GM18517 (cell line): Measurements from ENCODE around the gene ANKRD27.
A peak's percentile ranks its signal among the peaks of the same experiment; 100 is the strongest.

Experiments
- ATAC-seq: cut with Tn5 transposase; IDR thresholded peaks from one replicate; pipeline ENCODE4 v1.9.1; 2021; ENCODE audit warnings: mild to moderate bottlenecking, moderate library complexity; ENCODE audit not compliant: unreplicated experiment

The ANKRD27 gene

DNA sequence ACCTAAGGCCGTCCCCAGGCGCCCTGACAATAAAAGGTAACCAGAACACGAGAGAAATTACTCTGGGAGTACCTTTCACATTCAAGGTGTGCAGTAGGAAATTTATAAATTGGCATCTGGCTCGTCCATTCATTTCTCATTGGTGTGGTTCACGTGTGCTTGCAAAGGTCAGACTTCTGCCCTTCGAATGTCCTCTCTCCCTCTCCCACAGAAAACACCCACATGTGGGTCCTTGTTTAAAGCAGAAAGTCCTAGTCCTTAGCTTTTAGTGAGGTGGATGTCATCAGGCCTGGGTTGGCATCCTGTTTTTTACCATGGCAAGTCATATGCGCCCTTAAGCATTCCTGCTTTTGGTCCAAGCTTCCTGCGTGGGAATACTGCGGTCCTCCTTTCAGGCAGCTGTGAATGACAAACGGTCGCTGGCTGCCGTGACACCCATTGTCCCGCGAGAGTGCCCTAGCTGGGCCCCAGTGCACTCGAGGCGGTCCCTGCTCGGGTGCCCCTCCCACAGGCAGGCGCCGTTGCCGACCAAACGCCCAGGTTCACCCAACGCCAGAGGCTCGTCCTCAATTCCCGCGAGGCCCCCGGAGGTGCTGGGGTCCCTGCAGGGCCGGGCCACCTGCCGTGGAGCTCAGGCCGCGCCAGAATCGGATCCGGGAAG lies 16.4 kb upstream of the ANKRD27 start, which contains the start of gene NUDT19:
Gene NUDT19, plus strand, starts transcription at position 531 of the 661 bp plus-strand sequence. CDS start 140 bp downstream, outside the sequence.
- peak; percentile 80 for ATAC-seq

DNA sequence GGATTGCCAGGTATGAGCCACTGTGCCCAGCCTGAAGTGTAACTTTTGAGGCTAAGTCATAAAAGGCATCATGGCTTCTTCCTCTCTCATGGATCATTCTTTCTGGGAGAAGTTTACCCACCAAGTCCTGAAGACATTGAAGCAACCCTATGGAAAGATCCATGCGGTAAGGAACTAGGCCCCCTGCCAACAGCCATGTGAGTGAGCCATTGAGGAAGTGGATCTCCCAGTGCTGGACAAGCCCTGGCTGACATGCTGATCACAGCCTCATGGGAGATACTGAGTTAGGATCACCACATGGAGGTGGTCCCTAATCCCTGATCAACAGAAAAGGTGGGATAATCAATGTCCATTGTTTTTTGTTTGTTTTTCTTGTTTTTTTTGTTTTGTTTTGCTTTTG lies 13.3 kb upstream of the ANKRD27 start:
- ATAC-seq, result no peak

DNA sequence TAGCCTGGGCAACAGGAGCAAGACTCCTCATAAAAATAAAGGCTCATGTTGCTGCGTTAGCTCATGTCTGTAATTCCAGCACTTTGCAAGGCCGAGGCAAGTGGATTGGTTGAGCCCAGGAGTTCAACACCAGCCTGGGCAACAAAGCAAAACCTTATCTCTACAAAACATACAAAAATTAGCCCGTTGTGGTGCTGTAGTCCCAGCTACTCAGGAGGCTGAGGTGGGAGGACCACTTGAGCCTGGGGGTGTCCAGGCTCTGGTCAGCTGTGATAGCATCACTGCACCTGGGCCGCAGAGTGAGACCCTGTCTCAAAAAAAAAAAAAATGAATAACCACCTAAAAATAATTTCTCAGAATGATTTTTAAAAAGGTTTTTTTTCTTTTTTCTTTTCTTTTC lies 12.7 kb upstream of the ANKRD27 start:
- no peak for ATAC-seq

DNA sequence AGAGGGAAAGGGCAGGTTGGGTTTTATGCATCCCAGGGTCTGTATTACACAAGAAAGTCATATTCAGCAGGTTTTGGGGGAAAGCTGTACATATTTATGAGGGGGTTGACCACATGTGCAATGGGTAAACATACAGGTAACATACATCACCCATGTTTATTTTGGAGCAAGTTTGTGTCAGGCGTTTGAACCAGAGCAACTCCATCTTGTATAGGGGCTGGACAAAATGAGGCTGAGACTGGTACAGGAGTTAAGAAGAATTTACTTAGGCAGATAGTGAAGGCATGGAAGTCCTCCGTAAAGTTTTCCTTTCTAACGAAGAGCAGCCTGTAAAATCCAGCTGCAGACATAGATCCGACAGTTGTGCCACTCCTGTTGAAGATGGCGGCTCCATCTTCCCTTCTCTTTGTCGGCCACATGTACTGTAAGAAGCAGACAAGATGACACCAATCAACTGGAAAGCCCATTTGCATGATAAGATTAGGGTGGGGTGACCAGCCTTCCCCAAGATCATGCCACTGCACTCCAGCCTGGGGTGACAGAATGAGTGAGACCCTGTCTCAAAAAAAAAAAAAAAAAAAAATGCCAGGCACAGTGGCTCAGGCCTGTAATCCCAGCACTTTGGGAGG lies 12.0 kb upstream of the ANKRD27 start:
- ATAC-seq, result no peak

DNA sequence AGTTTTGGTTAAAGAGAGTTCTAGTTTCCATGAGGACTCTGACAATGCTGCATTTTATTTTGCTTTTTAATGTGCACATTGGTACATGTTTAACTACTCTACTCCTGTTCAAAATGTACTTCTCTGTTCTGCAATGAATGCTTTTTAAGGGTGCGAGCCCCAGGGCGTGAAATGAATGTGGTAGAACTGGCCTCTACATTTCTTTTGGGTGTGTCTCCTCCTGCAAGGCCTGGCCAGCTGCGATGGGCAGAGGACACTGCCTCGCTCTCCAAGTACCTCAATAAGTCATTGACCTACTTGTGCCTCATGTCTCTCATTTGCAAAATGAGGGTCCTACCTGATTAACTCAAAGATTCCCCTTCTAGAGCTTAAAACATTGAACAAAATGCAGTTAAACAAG lies 7.3 kb upstream of the ANKRD27 start:
- no peak for ATAC-seq

DNA sequence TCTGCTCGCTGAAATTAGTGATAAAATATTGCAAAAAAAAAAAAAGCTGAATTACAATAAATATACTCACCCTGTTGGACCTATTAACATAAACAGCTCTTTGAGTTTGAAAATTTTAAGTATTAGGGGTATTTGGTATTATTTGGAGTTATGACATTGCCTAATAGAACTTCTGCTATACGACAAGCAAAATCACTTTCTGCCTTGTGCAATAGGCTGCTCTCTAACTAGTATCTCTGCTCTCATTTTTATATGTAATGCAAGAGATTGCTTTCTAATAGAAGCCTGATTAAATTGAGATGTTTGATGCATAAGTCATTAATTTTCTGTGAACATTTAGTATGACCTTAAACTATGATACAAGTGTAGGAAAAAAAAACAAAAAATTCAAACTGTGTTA lies 6.0 kb upstream of the ANKRD27 start:
- no peak for ATAC-seq

DNA sequence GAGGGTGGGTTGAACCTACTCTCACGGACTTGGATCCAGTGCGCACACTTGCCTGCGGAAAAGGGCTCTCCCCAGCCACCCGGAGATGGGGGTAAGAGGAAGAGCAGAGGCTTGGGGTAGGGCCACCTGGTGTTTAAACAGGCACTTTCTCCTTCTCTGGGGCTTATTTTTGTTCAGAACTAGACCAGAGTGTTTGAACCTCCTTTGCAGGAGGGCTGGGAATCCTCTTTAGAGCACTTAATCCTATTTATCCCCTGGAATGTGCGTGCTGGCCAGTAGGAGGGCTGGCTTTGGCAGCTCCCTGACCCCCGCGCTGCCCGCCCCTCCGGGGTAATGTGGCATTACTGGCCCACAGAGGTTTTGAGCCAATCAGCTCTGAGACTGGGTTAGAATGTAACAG lies 2.7 kb upstream of the ANKRD27 start:
- ATAC-seq, result no peak

DNA sequence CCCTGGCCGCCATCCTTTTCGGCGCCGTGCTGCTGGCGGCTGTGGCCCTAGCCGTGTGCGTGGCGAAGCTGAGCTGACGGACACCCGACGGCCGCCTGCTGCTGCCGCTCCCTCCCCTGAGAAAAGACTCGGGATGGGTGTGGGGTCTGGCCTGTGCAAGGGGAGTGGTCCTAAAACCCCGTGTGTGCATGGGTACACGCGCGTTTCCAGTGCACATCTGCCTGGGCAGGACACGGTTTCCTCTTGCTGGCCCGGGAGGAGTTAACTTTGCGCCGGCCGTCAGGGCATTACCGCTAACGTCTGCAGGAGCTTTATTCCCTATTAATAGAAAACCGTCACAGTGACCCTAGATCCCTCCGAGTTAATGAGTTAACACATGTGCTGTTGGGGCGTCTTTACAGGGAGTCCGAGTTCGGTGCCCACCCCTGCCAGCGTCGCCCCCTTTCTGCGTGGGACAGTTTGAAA lies 1.9 kb upstream of the ANKRD27 start:
- ATAC-seq, result no peak

DNA sequence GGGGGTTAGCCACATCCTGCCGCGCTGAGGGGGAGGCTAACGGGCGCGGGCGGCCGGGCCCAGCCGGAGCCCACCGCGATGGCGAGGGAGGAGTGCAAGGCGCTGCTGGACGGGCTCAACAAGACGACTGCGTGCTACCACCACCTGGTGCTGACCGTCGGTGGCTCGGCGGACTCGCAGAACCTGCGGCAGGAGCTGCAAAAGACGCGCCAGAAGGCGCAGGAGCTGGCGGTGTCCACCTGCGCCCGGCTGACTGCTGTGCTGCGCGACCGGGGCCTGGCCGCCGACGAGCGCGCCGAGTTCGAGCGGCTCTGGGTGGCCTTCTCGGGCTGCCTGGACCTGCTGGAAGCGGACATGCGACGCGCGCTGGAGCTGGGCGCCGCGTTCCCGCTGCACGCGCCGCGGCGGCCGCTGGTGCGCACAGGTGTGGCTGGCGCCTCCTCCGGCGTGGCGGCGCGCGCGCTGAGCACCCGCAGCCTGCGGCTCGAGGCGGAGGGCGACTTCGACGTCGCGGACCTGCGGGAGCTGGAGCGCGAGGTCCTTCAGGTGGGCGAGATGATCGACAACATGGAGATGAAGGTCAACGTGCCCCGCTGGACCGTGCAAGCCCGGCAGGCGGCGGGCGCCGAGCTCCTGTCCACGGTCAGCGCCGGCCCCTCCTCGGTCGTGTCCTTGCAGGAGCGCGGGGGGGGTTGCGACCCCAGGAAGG lies 1.4 kb upstream of the ANKRD27 start:
- no peak for ATAC-seq

DNA sequence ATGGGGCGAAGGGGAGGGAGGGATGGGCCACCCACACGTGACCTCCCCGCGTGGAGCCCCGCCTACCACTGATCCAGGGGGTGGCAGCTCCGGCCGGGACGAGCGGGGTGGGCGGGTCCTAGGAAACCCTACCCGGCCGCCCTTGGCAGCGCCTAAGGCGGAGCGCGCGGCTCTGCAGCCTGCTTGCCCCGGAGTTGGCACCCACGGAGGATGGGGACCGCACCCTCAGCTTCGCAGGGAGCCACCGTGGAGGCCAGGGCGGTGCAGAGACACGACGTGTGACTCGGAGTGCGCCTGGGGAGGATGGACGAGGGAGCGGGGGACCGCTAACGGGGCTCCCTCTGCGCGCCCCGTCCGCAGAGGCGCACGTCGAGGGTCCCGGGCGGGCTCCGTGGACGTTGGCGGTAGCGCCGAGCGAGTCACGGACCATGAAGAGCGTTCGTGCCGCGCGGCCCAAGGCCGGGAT lies 773 bp upstream of the ANKRD27 start, which contains the start of gene RGS9BP:
Gene RGS9BP, plus strand, starts transcription at position 129 of the 466 bp plus-strand sequence. CDS start 416 bp downstream, outside the sequence.
- no peak for ATAC-seq

DNA sequence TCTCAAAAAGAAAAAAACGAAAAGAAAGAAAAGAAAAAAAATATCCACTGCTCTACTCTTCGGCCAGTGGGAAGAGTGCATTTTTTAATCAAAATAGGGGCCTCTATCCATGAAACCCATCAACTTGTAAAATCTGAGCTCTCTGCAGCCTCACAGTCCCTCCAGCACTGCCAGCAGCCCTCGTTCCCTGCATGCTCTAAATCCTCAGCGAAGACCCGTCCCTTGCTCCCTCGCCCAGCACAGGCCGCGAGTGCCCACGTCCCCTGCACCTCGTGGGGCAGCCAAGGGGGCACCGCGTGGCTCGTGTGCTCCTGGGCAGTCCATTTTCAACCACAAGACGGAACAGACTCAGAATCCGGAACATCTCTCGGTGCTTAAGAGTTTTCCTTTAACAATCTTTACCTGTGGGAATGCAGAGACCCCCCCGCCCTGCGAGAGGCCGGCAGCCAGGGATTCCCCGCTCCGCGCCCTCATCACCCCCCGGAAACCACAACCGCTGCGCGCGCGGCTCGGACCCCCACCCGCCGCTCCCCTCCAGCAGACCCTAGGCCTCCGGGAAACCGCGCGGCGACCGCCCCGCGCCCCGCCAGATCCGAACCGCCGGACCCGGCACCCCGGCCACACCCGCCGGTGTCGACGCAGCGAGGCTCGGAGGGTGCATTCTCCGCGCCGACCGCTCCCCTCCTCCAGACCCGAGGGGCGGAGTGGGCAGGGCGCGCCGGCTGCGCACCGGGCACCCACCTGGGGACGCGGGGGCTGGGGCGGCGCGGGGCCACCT lies 638 bp downstream of the ANKRD27 start:
- no peak for ATAC-seq

DNA sequence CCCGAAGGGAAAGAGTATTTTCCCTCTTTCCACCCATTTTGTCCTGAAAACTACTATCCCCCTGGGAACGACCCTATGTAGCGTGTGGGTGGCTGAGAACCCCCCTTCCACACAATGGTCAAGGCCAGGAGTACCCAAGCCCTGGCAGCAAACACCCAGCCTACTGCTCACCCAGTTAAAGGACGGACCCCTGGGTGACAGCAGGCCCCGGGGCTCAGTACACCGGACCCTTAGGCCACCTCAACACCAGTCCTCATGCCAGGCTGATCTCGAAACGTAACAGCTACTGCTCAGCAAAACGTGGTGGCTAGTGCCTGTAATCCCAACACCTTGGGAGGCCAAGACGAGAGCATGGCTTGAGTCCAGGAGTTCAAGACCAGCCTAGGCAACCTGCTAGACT lies 1.4 kb downstream of the ANKRD27 start:
- no peak for ATAC-seq

DNA sequence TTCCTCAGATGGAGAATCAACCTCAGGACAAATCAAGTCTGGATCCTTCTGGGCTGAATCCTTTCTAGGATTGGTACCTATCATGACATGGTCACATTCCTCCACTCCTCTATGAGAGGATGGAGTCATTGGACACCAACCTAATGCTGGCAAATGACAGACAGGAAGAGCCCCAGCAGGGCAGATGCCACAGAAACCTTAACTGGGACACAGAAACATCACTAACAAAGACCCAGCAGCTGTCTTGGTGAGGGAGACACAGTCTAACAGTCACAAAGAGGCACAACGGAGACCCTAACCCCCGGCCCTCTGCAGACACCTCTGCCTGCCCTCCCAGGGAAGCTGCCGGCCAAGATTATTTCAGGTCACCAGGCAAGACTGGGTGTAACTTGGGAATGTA lies 2.1 kb downstream of the ANKRD27 start:
- no peak for ATAC-seq

DNA sequence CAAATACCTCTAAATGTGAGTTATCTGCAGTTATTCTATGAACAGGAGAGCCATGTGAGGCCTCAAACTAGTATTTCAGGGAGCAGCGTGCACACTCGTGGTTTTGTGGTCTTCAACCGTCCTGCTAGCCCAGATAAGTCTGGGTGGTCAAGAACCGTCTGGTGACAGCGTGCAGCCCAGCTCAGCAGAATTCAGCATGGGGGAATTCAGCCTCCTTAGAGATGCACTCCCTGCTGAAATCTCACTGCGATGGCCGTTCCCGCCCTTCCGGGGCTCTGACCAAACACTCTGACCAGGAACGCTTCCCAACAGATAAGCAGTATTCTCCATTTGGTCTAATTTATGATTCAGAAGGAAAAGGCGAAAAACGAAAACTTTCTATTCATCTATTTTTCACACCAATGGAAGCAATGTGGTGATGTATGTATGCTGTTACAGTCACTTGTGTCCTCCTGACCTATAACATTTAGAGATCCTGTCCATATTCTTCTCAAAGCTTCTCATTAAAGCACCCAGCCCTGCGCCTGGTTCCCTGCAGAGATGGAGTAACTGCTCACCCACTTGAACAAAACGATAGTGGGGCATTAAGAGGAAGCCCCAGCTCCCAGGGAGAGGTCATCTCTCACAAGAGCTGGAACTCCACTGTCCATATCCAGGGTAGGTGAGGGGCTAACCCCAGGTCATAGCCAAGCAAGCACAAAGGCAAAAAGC lies 2.9 kb downstream of the ANKRD27 start:
- ATAC-seq, result no peak

DNA sequence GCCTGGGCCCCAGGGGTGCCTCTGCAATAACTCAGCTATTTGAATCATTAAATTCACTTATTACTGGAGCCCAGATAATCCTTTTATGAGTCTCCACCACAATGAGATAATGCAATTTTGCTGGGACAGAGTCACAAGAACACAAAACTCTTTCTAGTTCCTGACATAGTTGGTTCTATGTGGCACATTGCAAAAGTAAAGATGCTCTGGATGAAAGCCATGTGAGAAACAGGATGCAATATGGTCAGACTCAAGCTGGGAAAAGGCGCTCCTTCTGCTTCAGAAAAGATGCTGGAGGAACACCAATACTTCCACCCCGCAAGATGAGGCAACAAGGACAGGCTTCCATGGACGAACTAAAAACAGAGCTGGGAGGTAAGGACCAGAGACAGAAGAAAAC lies 5.7 kb downstream of the ANKRD27 start:
- ATAC-seq, result no peak

DNA sequence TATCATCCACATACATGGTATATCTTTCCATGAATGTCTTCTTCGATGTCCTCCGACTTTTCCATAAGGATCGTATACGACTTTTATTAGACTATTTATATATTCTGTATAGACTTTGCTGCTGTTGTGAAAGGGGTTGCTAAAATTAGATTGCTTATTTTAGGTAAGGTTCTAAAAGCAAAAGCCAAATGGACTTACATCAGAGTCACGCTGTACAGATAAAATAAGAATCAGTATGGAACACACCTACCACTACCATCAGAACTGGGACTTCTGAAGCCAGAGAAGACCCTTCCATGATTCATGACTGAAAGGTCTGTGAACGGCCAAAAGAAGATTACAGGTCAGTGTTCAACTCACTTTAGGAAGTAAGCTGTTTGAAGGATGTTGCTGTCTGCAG lies 8.9 kb downstream of the ANKRD27 start:
- no peak for ATAC-seq

DNA sequence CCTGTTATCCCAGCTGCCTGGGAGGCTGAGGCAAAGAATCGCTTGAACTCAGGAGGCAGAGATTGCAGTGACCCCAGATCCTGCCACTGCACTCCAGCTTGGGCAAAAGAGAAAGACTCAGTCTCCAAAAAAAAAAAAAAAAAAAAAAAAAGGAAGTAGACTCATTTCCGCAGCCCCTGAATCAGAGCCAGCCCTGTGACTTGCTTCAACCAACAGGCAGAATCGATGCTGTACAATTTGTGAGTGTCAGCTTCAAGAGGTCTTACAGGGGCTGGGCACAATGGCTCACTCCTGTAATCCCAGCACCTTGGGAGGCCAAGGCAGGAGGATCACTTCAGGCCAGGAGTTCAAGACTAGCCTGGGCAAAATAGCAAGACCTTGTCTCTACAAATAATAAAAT lies 12.8 kb downstream of the ANKRD27 start:
- ATAC-seq, result no peak

DNA sequence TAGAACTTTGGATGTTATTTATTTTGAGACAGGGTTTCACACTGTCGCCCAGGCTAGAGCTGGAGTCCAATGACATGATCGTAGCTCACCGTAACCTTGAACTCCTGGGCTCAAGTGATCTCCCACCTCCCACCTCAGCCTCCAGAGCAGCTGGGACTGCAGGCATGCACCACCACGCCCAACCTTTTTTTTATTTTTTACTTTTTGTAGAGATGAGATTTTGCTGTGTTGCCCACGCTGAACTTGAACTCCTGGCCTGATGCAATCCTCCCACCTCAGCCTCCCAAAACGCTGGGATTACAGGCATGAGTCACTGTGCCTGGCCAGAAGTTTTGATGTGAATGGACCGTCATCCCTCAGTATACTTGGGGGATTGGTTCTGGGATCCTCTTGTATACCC lies 13.7 kb downstream of the ANKRD27 start:
- no peak for ATAC-seq

DNA sequence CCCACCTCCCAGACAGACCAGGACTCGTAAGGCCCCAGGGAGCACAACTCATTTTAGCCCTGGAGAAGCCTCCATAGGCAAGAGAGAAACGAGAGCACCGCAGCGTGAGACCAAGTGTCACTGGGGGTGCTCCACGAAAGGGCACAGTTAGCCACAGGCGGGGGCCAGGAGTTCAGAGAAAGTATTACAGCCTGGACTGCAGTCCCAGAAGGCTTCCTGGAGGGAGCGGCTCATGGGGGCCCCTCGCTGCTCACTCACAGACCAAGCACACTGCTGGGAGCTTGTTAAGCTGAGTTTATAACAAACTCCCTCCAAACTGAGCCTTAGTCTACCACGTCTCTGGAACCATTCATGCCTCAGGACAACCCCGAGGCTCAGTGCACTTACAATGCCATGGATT lies 16.5 kb downstream of the ANKRD27 start:
- no peak for ATAC-seq

DNA sequence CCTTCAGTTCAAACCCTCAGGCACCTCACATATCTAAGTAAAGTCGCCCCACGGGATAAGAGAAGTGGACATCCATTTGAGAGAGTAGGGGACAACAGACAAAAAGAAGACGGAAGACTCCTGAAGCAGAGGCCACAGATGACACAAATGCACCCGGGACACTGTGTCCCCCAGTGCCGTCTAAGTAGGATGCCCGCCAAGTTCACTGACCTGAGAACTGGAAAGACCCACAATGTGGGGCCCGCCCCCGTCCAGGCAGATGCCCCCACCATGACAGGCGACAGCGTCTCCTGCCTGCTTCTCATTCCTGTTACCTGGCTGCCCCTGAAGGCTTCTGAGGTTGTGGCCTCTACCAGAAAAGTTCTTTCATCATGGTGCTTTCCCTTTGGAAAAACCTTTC lies 16.9 kb downstream of the ANKRD27 start:
- no peak for ATAC-seq
